RWPE1 (cell line): Measurements from ENCODE around the gene SF3B3.

ENCODE experiments used
- CTCF ChIA-PET: fragments of 350-600 bp; sonication (Branson Sonifier 250); formaldehyde crosslinking; extraction: SDS; loops from one replicate; lab custom pipeline; 2021; lab: Yijun Ruan, JAX
- POLR2A ChIA-PET: fragments of 400-600 bp; formaldehyde crosslinking; extraction: SDS; loops from one replicate; lab custom pipeline; 2020; ENCODE audit warnings: antibody characterized with exemption; ENCODE audit not compliant: low non-redundant PET; lab: Yijun Ruan, JAX
- DNase-seq: peaks from one replicate; pipeline ENCODE4 v3.0.0; 2012; ENCODE audit warnings: low spot score
- H3K27ac ChIP-seq: fragments of 450-650 bp; 2 replicates; pipeline ENCODE4 v1.5.1; 2017
- CTCF ChIP-seq: fragments of 450-650 bp; conservative IDR thresholded peaks from 2 replicates; pipeline ENCODE4 v1.5.1; 2017; ENCODE audit warnings: low read depth, mild to moderate bottlenecking

The SF3B3 gene

GRCh38 chr16:70569752-70570151, 46.1 kb downstream of the SF3B3 start:
- H3K27ac ChIP-seq, result no peak overlapping the region
- CTCF ChIA-PET, result interaction anchor here (0.6 kb wide), 1 partner anchor 98 kb away, joined by 3 read pairs; no protein-coding TSS in a partner anchor
- DNase-seq, result no peak
- POLR2A ChIA-PET, result no interaction called here
- TF ChIP-seq CTCF, result no peak

GRCh38 chr16:70570967-70571570, 47.5 kb downstream of the SF3B3 start:
- POLR2A ChIA-PET, result no interaction called here

GRCh38 chr16:70571623-70572022, 48.0 kb downstream of the SF3B3 start:
- POLR2A ChIA-PET, result no interaction called here
- TF ChIP-seq CTCF, result no peak
- CTCF ChIA-PET, result no interaction called here
- H3K27ac ChIP-seq, result no peak overlapping the region
- DNase-seq, result no peak

More at GRCh38 chr16:70570967-70571570, 47.5 kb downstream of the SF3B3 start:
- no peak for TF ChIP-seq CTCF
- no peak overlapping the region for H3K27ac ChIP-seq
- no peak for DNase-seq
- CTCF ChIA-PET, result no interaction called here

GRCh38 chr16:70572050-70572925, 48.7 kb downstream of the SF3B3 start:
- POLR2A ChIA-PET, result no interaction called here
- TF ChIP-seq CTCF, result no peak
- CTCF ChIA-PET, result no interaction called here
- H3K27ac ChIP-seq, result no peak overlapping the region
- no peak for DNase-seq

- ChIA-PET CTCF (no interaction called here), POLR2A (no interaction called here)
- DNase-seq, result no peak
- no peak for TF ChIP-seq CTCF
- no peak overlapping the region for H3K27ac ChIP-seq
Measured at GRCh38 chr16:70572926-70573270, 49.3 kb downstream of the SF3B3 start.

- no peak for DNase-seq
- CTCF ChIA-PET, result interaction anchor here (0.9 to 1.0 kb wide), 3 partner anchors 26 to 1213 kb away, joined by 3 to 4 read pairs (median 3); no protein-coding TSS in a partner anchor
- no peak for TF ChIP-seq CTCF
- H3K27ac ChIP-seq, result peak overlapping the region; percentile 52
- POLR2A ChIA-PET, result no interaction called here
Measured at GRCh38 chr16:70573451-70574121, 50.0 kb downstream of the SF3B3 start.
